HG03565 (cell line): ENCODE data around the gene STMN3.
"Not testable (repeated sequence)": the region's sequence is repeated elsewhere in the genome, so short reads cannot be mapped to it uniquely, and the experiment has no call there.

ENCODE experiments used
- ATAC-seq: cut with Tn5 transposase; IDR thresholded peaks from one replicate; pipeline ENCODE4 v1.9.1; 2021; ENCODE audit warnings: mild to moderate bottlenecking, moderate library complexity; ENCODE audit not compliant: unreplicated experiment

Gene STMN3

DNA sequence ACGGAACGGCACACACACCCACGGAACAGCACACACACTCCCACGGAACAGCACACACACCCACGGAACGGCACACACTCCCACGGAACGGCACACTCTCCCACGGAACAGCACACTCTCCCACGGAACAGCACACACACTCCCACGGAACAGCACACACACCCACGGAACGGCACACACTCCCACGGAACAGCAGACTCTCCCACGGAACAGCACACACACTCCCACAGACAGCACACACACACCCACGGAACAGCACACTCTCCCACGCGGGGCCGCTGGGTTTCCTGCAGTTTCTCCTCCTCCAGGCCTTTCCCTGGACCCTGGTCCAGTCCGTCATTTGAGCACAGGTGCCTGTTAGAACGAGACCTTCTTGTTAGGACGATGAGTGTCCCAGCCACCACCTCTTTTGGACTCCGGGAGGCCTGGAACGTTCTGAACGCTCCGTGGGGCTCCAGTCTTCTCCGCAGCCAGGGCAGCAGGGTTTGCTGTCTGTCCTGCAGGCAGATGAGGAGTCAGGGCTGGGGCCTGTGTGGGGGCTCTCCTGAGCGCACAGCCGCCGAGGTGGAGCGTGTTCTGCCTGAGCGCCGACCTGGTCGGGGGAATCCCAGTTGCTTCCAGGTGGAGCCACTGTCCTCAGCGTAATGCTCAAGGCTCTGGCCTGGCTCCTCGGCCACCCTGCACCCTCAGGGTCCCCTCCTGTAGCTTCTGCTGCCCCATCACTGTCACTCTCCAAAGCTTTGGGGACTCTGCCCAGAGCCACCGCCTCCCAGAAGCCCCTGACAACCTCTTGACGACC lies 25.6 kb upstream of the STMN3 start:
- no peak for ATAC-seq

DNA sequence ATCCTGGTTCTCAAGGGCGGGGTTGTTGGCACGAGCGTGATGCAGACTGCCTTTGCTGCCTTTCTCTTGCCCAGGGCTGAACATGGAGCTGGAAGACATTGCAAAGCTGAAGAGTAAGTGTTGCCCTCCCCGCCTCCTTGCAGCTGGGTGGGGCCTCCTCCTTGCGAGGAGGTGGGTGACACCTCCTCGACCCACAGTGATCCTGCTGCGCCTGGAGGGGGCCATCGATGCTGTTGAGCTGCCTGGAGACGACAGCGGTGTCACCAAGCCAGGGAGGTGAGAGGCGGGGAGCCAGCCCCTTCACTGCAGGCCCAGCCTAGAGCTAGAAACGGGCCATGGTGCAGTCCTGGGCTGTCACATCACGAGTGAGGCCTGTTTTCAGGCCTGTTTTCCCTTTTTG lies 24.8 kb upstream of the STMN3 start:
- ATAC-seq = no peak

DNA sequence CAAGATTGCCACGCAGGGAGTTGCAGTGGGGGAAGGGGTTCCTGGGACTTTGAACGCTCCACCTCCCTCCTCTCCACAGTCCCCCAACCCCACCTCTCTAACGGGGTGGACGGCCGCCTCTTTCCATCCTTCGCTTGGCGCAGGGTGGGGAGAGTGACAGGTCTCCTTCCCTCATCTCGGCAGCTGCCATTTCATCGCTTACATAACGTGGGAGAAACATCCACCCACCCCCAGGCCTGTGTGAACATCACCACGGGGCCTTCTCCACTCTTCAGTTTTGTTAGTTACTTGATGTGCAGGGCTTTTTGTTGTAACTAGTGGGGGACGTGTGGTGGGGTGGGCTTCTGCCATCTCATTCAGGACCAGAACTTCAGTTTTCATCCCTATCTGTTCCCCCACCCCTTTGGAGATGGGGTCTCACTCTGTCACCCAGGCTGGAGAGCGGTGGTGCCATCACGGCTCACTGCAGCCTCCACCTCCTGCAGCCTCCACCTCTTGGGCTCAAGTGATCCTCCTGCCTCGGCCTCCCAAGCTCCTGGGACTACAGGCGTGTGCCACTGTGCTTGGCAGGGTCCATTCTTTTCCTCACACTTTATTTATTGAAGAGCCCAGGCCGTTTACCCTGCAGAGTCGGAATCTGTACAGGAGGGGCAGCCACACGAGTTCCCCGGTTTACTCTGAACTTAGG lies 22.6 kb upstream of the STMN3 start:
- no peak for ATAC-seq

DNA sequence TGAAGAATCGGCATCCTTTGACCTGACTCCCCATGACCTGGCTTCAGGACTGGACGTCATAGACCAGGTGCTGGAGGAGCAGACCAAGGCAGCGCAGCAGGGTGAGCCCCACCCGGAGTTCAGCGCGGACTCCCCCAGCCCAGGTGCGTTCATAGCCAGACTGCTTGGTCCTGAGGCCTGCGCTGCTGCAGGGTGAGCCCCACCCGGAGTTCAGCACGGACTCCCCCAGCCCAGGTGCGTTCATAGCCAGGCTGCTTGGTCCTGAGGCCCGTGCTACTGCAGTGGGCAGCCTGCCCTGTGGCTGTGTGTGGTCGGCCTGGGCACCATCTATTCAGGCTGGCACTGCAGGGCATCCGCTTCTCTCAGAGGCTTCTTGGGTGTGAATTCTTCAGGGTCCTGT lies 20.7 kb upstream of the STMN3 start:
- ATAC-seq = no peak

DNA sequence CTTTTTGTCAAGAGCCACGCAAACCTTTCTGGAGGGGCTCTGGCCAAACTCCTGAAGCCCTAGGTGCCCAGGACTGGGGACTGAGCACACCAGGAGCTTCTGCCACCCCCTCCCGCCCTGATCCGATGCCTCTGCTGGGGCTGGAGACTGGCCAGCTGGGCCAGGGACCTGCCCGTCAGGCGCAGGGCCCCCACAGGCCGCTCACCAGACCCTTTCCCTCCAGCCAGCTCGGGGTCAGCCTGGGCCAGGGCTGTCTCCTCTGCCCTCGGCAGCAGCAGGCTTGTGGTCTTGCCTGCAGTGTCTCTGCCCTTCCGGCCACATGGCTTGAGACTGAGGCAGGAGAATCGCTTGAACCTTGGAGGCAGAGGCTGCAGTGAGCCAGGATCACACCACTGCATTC lies 19.4 kb upstream of the STMN3 start:
- no peak for ATAC-seq

DNA sequence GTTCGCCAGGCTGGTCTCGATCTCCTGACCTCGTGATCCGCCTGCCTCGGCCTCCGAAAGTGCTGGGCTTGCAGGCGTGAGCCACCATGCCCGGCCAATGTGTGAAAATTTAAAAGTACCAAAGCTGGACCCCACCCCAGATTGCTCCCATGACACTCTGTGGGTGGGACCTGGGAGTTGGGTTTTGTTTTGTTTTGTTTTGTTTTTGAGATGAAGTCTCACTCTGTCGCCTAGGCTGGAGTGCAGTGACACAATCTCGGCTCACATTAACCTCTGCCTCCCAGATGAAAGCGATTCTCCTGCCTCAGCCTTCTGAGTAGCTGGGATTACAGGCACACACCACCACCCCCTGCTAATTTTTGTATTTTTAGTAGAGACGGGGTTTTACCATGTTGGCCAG lies 18.5 kb upstream of the STMN3 start:
- ATAC-seq = not testable (repeated sequence)

DNA sequence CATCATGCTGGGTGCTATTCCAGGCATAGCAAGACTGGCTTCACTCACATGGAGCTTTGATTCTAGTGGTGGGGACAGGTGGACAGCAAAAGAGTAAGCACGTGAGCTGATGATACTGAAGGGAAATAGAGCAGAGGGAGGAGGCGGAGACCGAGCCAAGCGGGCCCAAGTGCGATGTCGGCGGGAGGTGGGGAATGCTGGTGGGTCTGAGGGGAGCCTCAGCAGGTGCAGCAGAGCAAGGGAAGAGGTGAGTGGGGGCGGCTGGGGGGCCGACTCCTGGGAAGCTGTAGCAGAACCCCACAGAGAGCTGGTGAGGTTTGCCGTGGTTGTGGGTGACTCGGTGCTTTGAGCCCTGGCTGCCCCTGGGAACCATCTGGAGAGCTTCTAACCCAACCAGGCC lies 15.1 kb upstream of the STMN3 start:
- no peak for ATAC-seq

DNA sequence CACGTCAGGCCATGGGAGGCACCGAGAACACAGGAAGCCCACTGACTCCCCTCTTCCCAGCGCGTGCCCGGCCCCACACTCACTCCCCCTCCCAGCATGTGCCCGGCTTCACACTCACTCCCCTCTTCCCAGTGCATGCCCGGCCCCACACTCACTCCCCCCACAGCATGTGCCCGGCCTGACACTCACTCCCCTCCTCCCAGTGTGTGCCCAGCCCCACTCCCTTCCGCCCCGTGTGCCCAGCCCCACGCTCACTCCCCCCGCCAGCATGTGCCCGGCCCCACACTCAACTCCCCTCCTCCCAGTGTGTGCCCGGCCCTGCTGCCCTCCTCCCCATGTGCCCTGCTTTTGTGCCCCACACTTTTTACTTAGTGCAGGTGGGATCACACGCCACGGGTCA lies 14.6 kb upstream of the STMN3 start:
- no peak for ATAC-seq

DNA sequence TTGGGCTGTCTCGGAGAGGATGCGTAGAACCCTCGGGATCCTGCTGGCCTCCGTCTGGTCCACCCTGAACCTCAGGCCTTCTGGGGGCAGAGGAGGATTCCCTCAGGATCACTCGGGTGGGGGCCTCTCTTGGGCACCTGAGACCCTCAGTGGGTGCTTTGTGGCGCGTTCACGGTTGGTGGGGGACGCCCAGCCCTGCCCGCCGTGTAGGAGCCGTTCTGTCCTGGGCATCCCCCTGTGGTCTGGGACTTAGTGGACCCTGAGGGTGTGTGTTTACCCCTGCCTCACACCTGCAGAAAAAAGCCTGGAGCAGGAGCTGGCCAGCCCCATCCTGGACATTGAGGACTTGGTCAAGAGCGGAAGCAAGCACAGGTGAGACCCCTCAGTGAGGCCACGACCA lies 12.5 kb upstream of the STMN3 start:
- no peak for ATAC-seq

DNA sequence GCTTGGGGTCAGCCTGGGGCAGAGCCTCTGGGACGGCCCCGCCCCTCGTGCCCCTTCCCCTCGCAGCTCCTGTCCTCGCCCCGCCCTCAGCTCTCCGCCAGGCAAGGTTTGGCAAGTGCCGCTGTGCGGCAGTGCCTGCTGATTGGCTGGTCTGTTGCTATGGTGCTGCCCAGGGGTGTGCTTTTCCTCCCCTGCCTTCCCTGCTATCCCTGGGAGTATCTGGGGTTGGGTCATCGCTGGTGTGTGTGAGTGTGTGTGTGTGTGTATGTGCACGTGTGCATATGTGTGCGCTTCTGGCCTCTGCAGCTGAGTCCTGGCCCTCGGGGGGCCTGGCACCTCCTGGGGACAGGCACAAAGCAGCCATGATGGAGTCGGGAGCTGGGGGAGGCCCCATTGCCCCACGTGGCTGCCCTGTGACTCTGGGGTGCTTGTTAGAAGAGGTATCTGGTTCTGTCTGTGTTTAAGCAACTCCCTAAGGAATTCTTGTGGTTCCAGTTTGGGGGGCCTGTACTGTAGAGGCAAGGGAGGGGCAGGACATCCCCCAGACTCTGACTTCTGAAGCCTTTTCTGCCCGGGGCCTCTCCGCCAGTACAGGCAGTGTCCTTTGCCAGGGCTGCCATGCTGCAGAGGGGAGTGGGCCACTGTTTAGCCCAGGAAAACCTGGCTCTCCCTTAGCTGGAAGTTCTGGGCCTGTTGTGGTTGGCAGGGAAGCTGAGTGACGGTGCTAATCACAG lies 11.8 kb upstream of the STMN3 start:
- ATAC-seq = no peak

DNA sequence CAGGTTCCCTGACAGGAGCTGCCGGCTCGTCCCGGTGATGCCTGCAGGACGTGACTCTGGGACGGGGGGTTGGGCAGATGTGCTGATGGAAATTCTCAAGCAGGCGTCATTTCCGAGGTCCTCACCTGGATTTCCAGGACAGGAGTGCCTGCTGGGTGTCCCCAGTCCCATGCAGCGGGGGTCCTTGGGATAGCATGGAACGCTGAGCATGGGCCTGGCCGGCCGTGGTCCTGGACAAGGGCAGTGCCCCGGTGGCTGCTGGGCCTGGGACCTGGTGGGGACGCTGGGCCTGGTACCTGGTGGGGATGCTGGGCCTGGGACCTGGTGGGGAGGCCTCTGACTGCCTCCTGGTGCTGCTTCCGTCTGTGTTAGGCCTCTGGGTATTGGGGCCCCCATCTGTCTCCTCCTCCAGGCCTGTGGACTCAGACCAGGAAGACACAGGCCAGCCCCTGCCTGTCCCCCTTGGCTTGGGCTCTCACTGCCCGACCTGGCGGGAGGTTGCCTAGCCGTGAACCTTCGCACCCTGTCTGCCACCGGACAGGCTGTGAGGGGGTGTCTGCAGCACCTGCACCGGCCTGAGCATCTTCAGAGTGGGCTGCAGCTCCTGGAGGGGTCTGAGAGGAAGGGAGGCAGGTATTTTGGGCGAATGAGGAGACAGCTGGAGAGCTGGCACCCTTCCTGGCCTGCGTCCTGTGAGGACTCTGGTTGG lies 11.1 kb upstream of the STMN3 start:
- no peak for ATAC-seq

DNA sequence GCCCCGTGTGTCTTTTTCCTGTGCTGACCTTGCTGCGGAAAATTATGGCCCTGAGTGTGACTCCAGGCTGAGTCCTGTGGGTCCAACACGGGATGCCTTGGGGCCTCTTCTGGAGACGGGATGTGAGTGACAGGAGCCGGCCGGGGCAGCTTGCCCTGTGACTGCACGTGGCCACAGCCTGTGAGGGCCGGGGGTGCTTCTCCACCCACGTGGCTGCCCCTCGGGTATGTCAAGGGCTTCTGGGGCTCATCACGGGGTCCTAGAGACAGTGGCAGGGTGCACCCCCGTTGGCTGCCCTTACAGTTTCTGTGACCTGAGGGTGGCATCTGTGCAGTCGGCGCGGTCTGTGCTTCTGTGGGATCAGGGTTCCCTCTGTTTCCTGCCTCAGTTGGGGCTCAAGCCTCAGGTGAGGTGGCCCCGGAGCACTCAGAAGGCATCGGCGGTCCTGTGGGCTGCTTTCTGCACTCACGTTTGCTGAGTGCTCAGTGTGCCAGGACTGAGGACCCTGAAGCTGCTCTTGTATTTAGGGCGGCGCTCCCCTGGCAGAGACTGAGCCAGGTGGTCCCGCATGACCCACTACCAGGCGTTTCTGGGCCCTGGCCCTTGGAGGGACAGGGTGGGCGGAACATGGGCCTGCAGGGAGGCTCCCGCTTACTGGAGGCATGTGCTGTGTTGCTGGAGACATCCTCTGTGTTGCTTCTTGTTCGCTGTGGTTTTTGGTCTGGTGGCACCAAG lies 10.3 kb upstream of the STMN3 start:
- no peak for ATAC-seq

DNA sequence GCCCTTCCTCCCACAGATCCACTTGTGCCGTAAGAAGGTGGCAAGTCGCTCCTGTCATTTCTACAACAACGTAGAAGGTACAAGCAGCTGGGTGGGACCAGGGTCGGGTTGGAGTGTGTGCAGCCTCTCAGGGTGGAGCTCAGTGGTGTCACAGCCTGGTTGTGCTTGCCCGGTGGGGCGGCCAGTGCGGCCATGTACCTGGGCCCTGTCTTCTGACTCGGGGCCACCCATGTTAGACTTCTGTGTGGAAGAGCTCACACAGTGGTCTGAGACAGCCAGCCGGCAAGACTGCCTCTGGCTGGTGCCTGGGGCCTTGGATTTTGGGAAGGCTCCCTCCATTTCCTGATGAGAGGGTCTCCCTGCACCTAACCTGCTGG lies 9.6 kb upstream of the STMN3 start:
- ATAC-seq = no peak

DNA sequence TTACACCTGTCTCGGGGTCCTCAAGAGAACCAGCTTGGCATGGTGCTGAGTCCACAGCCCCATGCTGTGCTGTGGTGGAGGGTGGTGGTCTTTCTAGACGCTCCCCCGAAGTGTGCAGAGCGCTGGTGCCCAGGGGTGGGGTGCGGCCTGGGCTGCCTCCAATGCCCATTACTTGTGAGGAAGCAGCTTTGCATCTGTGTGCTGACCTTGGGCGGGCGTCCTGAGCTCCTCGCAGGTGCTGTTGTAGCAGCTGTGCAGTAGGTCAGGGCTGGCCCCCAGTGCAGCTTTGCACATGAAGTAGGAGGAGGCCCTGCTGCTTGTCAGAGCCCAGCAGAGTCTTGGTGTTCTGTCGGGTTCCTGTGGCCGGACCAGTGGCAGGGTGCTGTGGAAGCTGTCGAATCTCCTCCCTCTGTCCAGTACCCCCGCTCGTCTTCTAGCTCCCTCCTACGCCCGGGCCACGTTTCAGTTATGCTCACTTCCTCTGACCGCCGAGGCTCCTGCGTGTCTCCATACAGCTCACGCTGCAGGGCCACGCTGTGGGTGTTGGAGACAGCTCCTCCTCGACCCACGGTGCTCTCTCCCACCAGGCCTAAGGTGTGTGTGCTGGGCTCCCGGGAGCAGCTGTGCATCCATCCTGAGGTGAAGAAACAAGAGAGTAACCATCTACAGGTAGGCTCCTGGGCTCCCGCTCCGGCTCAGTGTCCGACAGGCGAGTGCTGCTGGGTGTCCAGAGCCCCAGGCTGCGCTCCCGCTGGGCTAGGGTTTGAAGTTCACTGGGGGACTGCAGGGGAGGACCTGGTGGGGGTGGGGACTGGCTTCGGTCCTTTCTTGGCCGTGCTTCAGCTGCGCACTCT lies 9.0 kb upstream of the STMN3 start:
- ATAC-seq = no peak

DNA sequence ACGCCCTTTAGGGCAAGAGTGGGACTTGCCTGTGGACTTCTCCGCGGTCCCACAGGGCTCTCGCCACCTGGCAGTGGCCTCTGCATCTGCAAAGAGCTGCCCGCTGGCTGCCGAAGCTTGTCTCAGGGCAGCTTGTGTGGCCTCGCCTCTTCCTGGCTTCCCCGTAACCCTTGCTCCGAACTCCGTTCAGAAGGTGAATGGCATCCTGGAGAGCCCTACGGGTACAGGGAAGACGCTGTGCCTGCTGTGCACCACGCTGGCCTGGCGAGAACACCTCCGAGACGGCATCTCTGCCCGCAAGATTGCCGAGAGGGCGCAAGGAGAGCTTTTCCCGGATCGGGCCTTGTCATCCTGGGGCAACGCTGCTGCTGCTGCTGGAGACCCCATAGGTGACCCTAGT lies 7.9 kb upstream of the STMN3 start:
- no peak for ATAC-seq

DNA sequence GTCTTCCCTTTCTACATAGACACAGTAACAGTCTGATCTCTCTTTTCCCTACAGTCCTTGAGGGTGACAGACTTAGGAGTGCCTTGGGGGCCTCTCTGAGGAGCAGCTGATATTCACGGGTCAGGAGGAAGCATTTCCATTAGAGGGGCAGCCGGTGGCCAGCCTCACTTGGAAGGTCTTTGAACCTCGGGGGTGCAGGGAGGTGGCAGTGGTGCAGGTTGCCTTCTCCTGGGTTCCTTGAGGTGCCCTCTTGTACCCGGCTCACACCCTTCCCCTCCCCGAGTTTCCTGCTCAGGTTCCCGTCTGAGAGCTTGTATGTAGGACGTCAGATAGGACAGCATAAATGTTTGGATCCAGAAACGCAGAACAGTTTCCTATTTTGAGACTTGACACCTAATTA lies 7.4 kb upstream of the STMN3 start:
- no peak for ATAC-seq

DNA sequence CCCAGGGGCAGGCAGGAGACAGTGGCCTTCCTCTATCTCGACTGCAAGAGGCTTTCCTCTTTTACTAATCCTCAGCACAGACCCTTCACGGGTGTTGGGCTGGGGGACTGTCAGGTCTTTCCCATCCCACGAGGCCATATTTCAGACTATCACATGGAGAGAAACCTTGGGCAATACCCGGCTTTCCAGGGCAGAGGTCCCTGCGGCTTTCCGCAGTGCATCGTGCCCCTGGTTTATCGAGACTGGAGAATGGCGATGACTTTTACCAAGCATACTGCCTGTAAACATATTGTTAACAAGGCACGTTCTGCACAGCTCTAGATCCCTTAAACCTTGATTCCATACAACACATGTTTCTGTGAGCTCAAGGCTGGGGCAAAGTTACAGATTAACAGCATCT lies 7.0 kb upstream of the STMN3 start:
- not testable (repeated sequence) for ATAC-seq

DNA sequence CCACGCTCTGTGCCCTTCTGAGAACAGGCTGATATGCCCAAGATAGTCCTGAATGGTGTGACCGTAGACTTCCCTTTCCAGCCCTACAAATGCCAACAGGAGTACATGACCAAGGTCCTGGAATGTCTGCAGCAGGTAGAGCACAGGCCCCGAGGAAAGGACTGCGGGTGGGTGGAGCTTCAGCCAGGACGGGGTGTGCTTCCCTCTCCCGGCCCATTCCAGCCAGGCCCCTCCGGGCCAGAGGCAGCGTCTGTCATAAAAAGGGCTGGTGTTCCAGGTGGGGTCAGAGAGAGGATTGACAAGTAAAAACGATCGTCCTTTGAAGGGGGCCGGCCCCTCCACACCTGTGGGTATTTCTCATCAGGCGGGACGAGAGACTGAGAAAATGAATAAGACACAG lies 6.1 kb upstream of the STMN3 start:
- ATAC-seq = no peak

DNA sequence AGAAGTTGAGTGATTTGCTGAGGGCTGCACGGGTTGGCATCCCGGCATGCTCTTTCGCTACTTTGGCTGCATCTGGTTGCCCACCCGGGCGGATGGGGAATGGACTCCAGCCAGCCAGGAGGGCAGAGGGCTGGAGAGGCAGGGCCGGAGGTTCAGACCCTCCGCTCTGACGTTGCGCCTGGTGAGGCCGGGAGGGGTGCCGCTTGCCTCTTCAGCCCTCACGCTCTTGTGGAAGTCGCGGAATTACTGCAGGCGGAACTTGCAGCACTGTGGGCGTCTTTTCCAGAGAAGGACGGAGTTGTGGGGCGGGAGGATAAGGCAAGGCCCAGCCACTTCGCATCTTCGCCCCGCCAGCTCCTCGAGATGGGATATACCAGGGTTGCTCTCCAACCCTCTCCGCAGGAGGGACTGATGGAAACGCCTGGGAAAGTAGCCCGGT lies 5.5 kb upstream of the STMN3 start:
- no peak for ATAC-seq
